Neural progenitor cell (in vitro differentiated cells): ENCODE results near the gene SYT5.

Experiments used
- EZH2 ChIP-seq: fragments of 200-600 bp; sonication (generic); IDR thresholded peaks from 2 replicates; pipeline ENCODE4 v1.6.1; 2017; ENCODE audit warnings: antibody characterized with exemption, mild to moderate bottlenecking, moderate library complexity
- EZH2phosphoT487 ChIP-seq: fragments of 200-600 bp; sonication (generic); IDR thresholded peaks from 2 replicates; pipeline ENCODE4 v1.6.1; 2017; ENCODE audit warnings: antibody characterized with exemption
- TF ChIP-seq, protein P1 (sequence below): fragments of 200-600 bp; sonication (generic); IDR thresholded peaks from 2 replicates; pipeline ENCODE4 v1.5.1; 2017; ENCODE audit warnings: antibody characterized with exemption, mild to moderate bottlenecking

DNA sequence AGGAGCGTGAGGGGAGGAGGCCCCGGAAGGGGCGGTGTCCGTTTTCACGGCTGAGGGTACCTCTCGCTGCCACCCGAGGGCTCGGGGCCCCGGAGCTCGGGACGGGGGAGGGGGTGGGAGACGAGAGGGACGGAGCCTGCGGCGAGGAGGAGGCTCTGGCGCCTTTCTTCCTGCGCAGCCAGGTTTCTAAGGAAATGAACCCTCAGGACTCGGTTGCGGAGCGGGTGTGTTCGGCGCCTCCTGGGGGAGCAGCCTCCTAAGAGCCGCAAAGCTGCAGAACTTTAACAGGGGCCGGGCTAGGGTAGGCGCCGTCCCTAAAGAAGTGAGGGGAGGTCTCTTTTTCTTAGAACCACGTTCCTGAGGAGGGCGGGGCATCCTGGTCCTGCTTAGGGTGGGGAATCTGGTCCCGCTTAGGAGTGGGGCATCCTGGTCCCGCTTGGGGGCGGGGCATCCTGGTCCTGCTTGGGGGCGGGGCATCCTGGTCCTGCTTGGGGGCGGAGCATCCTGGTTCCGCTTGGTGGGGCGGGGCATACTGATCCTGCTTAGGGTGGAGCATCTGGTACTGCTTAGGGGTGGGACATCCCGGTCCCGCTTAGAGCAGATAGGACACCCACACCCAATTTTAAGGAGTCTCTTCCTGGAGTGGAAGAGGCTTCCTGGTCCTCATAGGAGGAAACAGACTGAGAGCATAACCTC lies 6.2 kb downstream of the SYT5 start:
- TF ChIP-seq, protein P1, sequence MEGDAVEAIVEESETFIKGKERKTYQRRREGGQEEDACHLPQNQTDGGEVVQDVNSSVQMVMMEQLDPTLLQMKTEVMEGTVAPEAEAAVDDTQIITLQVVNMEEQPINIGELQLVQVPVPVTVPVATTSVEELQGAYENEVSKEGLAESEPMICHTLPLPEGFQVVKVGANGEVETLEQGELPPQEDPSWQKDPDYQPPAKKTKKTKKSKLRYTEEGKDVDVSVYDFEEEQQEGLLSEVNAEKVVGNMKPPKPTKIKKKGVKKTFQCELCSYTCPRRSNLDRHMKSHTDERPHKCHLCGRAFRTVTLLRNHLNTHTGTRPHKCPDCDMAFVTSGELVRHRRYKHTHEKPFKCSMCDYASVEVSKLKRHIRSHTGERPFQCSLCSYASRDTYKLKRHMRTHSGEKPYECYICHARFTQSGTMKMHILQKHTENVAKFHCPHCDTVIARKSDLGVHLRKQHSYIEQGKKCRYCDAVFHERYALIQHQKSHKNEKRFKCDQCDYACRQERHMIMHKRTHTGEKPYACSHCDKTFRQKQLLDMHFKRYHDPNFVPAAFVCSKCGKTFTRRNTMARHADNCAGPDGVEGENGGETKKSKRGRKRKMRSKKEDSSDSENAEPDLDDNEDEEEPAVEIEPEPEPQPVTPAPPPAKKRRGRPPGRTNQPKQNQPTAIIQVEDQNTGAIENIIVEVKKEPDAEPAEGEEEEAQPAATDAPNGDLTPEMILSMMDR, result peak; percentile 6
- TF ChIP-seq EZH2, result no peak
- TF ChIP-seq EZH2phosphoT487, result no peak
